ENCODE data around the gene FAM170B. TPM values are rescaled to one million over a fixed set of nuclear protein-coding genes. Genes with fewer than 3 reads are reported as not detected.

FAM170B gene
- total and polyA plus RNA-seq, 9 of the 15 experiments (the other 6 are each of a cell fraction or from before 2014, with no cell fraction given): 0.11 to 0.21 TPM; not detected in 7

DNA sequence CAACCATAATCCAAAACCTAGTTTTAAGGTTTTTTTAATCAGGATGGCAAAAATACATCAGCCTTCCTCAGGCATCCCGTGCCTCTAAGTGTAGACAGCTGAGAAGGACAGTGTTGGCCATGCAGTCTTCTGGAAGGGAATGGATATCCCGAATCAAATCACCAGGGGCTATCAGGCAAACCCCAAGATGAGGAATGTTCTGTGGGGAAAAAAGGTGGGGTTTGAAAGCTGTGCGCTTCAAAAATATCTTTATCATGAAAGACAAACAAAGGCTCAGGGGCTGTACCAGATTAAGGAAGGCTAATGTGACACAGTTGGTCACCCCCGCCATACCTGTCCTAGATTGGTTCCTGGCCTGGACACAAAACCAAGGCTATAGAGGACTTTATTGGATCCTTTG lies 49.0 kb upstream of the FAM170B start (continued):
- TF ChIP-seq SMARCB1 (IDR thresholded peaks at IDR 0.05; ENCODE audit: insufficient read length, low read depth): no peak

- H3K4me2 ChIP-seq (ENCODE audit: insufficient read depth, low read length): peak overlapping the region; percentile 34
- no peaks in the 10 kb centered on the region for H3K9me1 ChIP-seq (ENCODE audit: control insufficient read depth, insufficient read depth, low read length)
- DNase-seq (ENCODE audit: extremely low read depth in 1 of 4, low spot score in 3 of 4) (peak in 2 of 4 experiments; percentile 45 to 51), FAIRE-seq (no peak), ATAC-seq (no peak)
- intact Hi-C loops (cut with micrococcal nuclease): loop anchor here (10.0 kb wide), 1 partner anchor 1144 kb away; no protein-coding TSS in a partner anchor
- H2AFZ ChIP-seq (ENCODE audit: low read depth, low read length): peak overlapping the region; percentile 27; the same call in 1 of the 2 replicates
- WGBS (ENCODE audit: insufficient coverage, low coverage, missing lambda C conversion rate): 9% methylated on average over 3 of the region's 3 CpGs
- H3K9me3 ChIP-seq (replicated peaks; ENCODE audit: control insufficient read depth, insufficient read depth, low read depth, low read length): no peaks in the 10 kb centered on the region
- BruUV-seq (replicated peaks): no TSS peak
- in situ Hi-C loops (cut with MboI): no loop called here
- H3K79me2 ChIP-seq (ENCODE audit: control insufficient read depth, insufficient read depth, low read length): peaks cover 97% of the 10 kb centered on the region
- no peaks in the 10 kb centered on the region for H3K27me3 ChIP-seq (ENCODE audit: control insufficient read depth in 2 of 2, insufficient read depth in 2 of 2, low read length in 2 of 2)
- ChIA-PET CTCF (ENCODE audit: low intra/inter-chr PET ratio) (interaction anchor here (0.6 kb wide), 1 partner anchor 18 kb away, joined by 3 read pairs; no protein-coding TSS in a partner anchor), POLR2A (no interaction called here)
- no peaks in the 10 kb centered on the region for H4K20me1 ChIP-seq (replicated peaks; ENCODE audit: control insufficient read depth, insufficient read depth, low read length)
- H3K36me3 ChIP-seq (ENCODE audit: control insufficient read depth, insufficient read depth, low read length): peaks cover 19% of the 10 kb centered on the region; the same call in 1 of the 3 replicates
- peaks cover 65 to 96% of the 10 kb centered on the region in 2 experiments for H3K4me1 ChIP-seq (replicated peaks in 1 of 2; ENCODE audit: control insufficient read depth in 2 of 2, insufficient read depth in 2 of 2, low read length in 2 of 2)
- peak overlapping the region in 1 of 2 experiments; percentile 77; a peak in 2 of 4 replicates for H3K9ac ChIP-seq (ENCODE audit: insufficient read depth in 1 of 2, low read depth in 2 of 2, low read length in 2 of 2)
- H3K4me3 ChIP-seq: no peak overlapping the region
- H3K27ac ChIP-seq (ENCODE audit: extremely low read depth, low read depth, low read length): peak overlapping the region; percentile 27; the same call in 2 of the 3 replicates
- TF ChIP-seq DMBX1 (CRISPR knock-in tag; IDR thresholded peaks at IDR 0.05; ENCODE audit: borderline replicate concordance) (peak; percentile 9; the same call in 1 of the 2 replicates), CREB3L1 (IDR thresholded peaks at IDR 0.05; ENCODE audit: borderline replicate concordance, low read depth) (peak; percentile 42; the same call in 1 of the 2 replicates), CEBPB (tag; IDR thresholded peaks at IDR 0.05) (0 out of 2 replicates have a peak, but pooled peaks have one; percentile 11), EGR1 (conservative IDR thresholded peaks at IDR 0.05) (no peak), ZNF583 (CRISPR knock-in tag; IDR thresholded peaks at IDR 0.05) (no peak), CEBPG (CRISPR knock-in tag; IDR thresholded peaks at IDR 0.05) (no peak), CEBPG (tag; conservative IDR thresholded peaks at IDR 0.05 in 1 of 2, IDR thresholded peaks at IDR 0.05 in 1 of 2) (peak in 1 of 2 experiments; percentile 32; a peak in 1 of 4 replicates), ZNF584 (CRISPR knock-in tag; IDR thresholded peaks at IDR 0.05; ENCODE audit: low read depth) (0 out of 2 replicates have a peak, but pooled peaks have one; percentile 26), RCOR1 (IDR thresholded peaks at IDR 0.05; ENCODE audit: borderline replicate concordance in 1 of 2, low read depth in 2 of 2, low read length in 2 of 2) (0 out of 4 replicates have a peak, but pooled peaks of 1 of the 2 experiments have one; percentile 37), DNMT1 (IDR thresholded peaks at IDR 0.05) (no peak)
Observed at GRCh38 chr10:49180444-49180860, 46.6 kb upstream of the FAM170B start.

Data from K562 (cell line).